Kidney (tissue), 14 donors: Measurements from ENCODE around the gene ESYT3. TPM values are rescaled to one million over a fixed set of nuclear protein-coding genes. Genes with fewer than 3 reads are reported as not detected.
A peak's percentile ranks its signal among the peaks of the same experiment; 100 is the strongest.
"Not testable (repeated sequence)": the region's sequence is repeated elsewhere in the genome, so short reads cannot be mapped to it uniquely, and the experiment has no call there.

Source experiments
- DNase-seq, 5 donors: peaks; one replicate each; pipeline ENCODE4 v3.0.0-alpha.2; 2013 to 2020
- FAIRE-seq: peaks from 2 replicates; lab custom pipeline; 2012; peaks lifted over from hg19 to GRCh38; lab: Jason Lieb, UNC
- H3K27ac ChIP-seq, 2 donors: one replicate each; pipeline ENCODE4 v1.7.0; 2013; ENCODE audit warnings: low read depth in 2 of 2, low read length in 2 of 2, inconsistent platforms in 1 of 2
- H3K27me3 ChIP-seq: one replicate; pipeline ENCODE4 v1.7.1; 2013; ENCODE audit warnings: low read length, inconsistent platforms; ENCODE audit not compliant: control insufficient read depth, insufficient read depth
- H3K36me3 ChIP-seq, 3 donors: one replicate each; pipeline versions ENCODE4 v1.7.0 to v1.7.1; 2013; ENCODE audit warnings: low read length in 3 of 3, control low read depth in 1 of 3, inconsistent platforms in 1 of 3; ENCODE audit not compliant: insufficient read depth in 3 of 3, control insufficient read depth in 2 of 3
- H3K4me1 ChIP-seq, 3 donors: one replicate each; pipeline versions ENCODE4 v1.7.0 to v1.7.1; 2013; ENCODE audit warnings: low read length in 3 of 3, inconsistent platforms in 1 of 3, low read depth in 1 of 3; ENCODE audit not compliant: control insufficient read depth in 2 of 3, insufficient read depth in 2 of 3
- H3K4me3 ChIP-seq, 3 donors: one replicate each; pipeline versions ENCODE4 v1.7.0 to v1.8.1; 2013; ENCODE audit warnings: low read length in 3 of 3, control low read depth in 1 of 3, inconsistent platforms in 1 of 3
- H3K9ac ChIP-seq, 3 donors: one replicate each; pipeline versions ENCODE4 v1.7.0 to v1.7.1; 2013; ENCODE audit warnings: low read length in 3 of 3, control low read depth in 1 of 3, inconsistent platforms in 1 of 3
- H3K9me3 ChIP-seq, 3 donors: one replicate each; pipeline versions ENCODE4 v1.7.0 to v1.7.1; 2013; ENCODE audit warnings: low read length in 3 of 3, control low read depth in 1 of 3, inconsistent platforms in 1 of 3; ENCODE audit not compliant: control insufficient read depth in 2 of 3, insufficient read depth in 1 of 3
- intact Hi-C: fragments of 100-400 bp; cut with DNase I; formaldehyde crosslinking; loops from one replicate; pipeline ENCODE4 v1.11.1; 2022
- polyA plus RNA-seq: library from polyadenylated mRNA; stranded (reverse); fragments of 350-450 nt; fragmentation: Illumina TruSeq; extraction: RNeasy Lipid Tissue Mini Kit (QIAGEN cat#74804); gene quantifications from one replicate; pipeline ENCODE4 v1.2.3, GENCODE V29; 2014; ENCODE audit warnings: low read depth, low replicate concordance; ENCODE audit not compliant: insufficient read depth
- total RNA-seq: library from RNA; stranded (reverse); fragmentation: NEBNext Ultra II Directional; extraction: Animal tissue kit (Norgen Biotek cat#: 25700); gene quantifications from one replicate; pipeline ENCODE4 v1.2.1, GENCODE V29; 2021
- TF ChIP-seq, protein P1 (sequence below): IDR thresholded peaks from 3 replicates; pipeline ENCODE4 v1.5.1; 2012; ENCODE audit warnings: mild to moderate bottlenecking, moderate library complexity, borderline replicate concordance; ENCODE audit not compliant: insufficient read depth; ENCODE audit errors: extremely low read depth
- donor health status: control.
- donor health status: control.
- donor health status: control.
- donor health status: control.
- donor health status: control.
- donor health status: DM: yes; HTN: yes; CAD: no.
- donor health status: Normal renal cell carcinoma (clear cell type).

Gene ESYT3
- total and polyA plus RNA-seq, 2 donors from 2014 or later, result 1.5 to 5.3 TPM

DNA sequence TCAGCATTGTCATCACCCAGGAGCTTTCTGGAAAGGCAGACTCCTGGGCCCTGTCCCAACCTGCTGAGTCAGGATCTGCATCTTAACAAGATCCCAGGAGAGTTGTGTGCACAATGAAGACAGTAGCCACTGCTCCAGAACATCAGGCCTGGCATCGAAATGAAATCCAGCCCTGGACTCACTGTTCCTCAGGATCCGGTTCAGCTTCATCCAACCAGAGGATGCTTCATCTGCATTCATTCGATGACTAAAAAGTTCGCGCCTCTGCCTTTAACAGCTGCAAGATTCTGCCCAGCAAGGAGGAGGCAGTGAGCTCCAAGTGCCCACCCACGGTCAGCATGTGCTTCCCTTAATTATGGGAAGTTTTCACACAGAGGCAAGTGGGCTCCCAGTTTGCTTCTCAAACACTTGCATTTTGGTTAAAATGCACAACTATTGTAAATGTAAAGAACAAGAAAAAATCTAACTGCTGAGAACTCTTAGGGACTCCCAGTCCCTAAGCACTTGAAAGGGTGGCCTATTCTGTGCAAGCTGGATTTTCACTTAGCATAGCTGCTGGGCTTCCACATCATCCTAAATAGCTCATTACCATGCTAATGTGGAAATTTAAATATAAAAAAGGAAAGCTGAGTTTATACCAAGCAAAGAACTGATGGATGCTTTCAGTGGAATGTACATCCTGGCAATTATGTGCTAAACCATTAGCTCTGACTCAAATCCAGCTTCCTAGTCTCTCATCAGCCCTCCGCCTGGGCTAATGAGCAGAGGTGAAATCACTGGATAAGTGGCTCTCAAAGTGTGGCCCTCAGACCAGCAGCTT, 25.5 kb upstream of the ESYT3 start:
- intact Hi-C loops, result no loop called here
- H3K9ac ChIP-seq, result no peak overlapping the region
- no peaks in the 10 kb centered on the region for H3K27me3 ChIP-seq
- TF ChIP-seq, protein P1, sequence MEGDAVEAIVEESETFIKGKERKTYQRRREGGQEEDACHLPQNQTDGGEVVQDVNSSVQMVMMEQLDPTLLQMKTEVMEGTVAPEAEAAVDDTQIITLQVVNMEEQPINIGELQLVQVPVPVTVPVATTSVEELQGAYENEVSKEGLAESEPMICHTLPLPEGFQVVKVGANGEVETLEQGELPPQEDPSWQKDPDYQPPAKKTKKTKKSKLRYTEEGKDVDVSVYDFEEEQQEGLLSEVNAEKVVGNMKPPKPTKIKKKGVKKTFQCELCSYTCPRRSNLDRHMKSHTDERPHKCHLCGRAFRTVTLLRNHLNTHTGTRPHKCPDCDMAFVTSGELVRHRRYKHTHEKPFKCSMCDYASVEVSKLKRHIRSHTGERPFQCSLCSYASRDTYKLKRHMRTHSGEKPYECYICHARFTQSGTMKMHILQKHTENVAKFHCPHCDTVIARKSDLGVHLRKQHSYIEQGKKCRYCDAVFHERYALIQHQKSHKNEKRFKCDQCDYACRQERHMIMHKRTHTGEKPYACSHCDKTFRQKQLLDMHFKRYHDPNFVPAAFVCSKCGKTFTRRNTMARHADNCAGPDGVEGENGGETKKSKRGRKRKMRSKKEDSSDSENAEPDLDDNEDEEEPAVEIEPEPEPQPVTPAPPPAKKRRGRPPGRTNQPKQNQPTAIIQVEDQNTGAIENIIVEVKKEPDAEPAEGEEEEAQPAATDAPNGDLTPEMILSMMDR, result no peak
- H3K4me1 ChIP-seq, result no peaks in the 10 kb centered on the region
- no peak overlapping the region for H3K27ac ChIP-seq
- H3K9me3 ChIP-seq, result no peaks in the 10 kb centered on the region
- peaks cover 0 to 8% (median 6%) of the 10 kb centered on the region in 3 donors for H3K36me3 ChIP-seq
- no peak for FAIRE-seq
- DNase-seq, result no peak
- no peak overlapping the region for H3K4me3 ChIP-seq

DNA sequence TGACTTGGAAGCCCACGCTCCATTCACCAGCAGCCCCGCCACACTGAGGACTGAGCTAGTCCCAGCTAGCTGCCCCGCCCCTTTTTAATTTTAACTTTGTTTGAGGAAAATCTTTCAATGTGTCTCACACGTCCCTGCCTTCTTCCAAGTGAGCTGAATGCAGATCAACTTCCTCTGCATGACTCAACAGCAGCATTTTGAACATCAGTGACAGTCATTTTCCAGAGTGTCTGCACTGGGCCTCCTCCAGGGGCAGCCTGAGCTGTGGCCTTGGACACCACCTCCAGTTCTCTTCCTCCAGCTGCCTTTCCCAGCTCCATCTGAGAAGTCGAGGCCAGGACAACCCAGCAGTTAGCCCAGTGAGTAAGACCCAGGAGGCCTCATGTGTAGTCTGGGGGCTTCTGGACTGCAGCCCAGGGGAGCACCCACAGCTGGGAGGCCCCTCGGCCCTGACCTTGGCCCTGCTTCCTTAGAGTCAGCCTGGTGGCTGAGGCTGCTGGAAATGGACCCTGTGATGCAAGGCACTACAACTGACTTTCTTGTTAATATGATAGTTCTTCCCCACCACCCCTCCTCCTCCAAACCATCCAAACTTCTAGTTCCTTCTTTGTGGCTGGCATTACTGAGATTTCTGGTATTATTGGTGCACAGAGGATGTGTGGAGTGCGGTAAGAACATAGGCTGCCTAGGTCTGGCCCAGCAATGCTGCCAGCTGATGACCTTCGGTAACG, 21.4 kb upstream of the ESYT3 start:
- no peak overlapping the region for H3K4me3 ChIP-seq
- no peak overlapping the region for H3K9ac ChIP-seq
- FAIRE-seq, result no peak
- H3K27me3 ChIP-seq, result no peaks in the 10 kb centered on the region
- H3K36me3 ChIP-seq, result no peaks in the 10 kb centered on the region
- intact Hi-C loops, result no loop called here
- no peak overlapping the region for H3K27ac ChIP-seq
- no peak for DNase-seq
- H3K4me1 ChIP-seq, result no peaks in the 10 kb centered on the region
- no peaks in the 10 kb centered on the region for H3K9me3 ChIP-seq
- TF ChIP-seq, protein P1, result no peak

DNA sequence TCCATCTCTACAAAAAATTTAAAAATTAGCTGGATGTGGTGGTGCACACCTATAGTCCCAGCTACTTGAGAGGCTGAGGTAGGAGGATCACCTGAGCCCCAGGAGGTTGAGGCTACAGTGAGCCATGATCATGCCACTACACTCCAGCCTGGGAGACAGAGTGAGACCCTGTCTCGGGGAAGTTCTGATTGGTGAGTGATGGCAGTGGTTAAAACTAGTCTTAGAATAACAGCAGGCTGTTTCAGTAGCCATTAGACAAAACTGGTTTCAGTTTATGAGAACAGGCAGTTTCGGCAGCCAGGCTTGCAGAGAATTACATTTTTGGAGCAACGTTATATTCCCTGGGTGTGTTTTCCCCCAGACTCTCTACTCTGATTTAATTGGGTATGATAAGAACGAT, 18.2 kb upstream of the ESYT3 start:
- H3K4me3 ChIP-seq, H3K4me1 ChIP-seq, H3K36me3 ChIP-seq, H3K27me3 ChIP-seq, H3K27ac ChIP-seq, H3K9ac ChIP-seq, H3K9me3 ChIP-seq, FAIRE-seq, intact Hi-C loops, DNase-seq: not testable (repeated sequence)

DNA sequence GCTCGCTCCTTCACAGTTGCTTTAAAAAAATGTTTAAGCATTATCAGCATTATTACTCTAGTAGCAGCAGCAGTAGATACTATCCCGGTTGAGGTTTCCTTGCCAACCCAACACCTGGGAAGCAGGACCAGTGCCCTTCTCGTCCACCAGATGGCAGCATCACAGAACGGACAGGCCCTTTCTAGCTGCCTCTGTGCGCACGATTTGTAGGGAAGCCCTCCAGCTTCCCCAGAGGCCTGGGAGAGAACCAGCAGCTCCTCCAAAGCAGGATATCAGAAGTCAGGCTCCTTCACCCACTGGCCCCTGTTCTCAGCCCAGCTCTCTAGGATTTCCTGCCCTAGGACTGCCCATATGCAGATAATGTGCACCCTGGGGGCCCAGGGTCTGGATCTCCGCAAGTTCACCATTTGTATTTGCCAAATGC, 16.8 kb upstream of the ESYT3 start:
- no peak for FAIRE-seq
- Histone ChIP-seq H3K4me3 (no peak overlapping the region), H3K9ac (no peak overlapping the region), H3K4me1 (no peaks in the 10 kb centered on the region), H3K36me3 (no peaks in the 10 kb centered on the region), H3K27ac (no peak overlapping the region), H3K9me3 (no peaks in the 10 kb centered on the region), H3K27me3 (no peaks in the 10 kb centered on the region)
- peak; percentile 82 to 93 (median 86) for DNase-seq
- TF ChIP-seq, protein P1, result peak; percentile 89
- intact Hi-C loops, result no loop called here
